Keratinocyte (primary cell): ENCODE measurements around the gene ZNF598.

Experiments
- EZH2 ChIP-seq: IDR thresholded peaks from one replicate; pipeline ENCODE4 v1.6.1; 2012; ENCODE audit warnings: inconsistent platforms, mild to moderate bottlenecking, low read length, moderate library complexity
- TF ChIP-seq, protein P1 (sequence below), 3 experiments: IDR thresholded peaks in 1 of 3; conservative IDR thresholded peaks in 1 of 3; optimal IDR thresholded peaks in 1 of 3; 2 replicates in 2 of 3; 3 replicates in 1 of 3; pipeline versions ENCODE3 to v1.5.1; 2011; ENCODE audit warnings: low read length in 3 of 3, mild to moderate bottlenecking in 3 of 3, moderate library complexity in 2 of 3, control low read depth in 1 of 3, inconsistent platforms in 1 of 3; ENCODE audit not compliant: insufficient read depth in 2 of 3; ENCODE audit errors: extremely low read depth in 1 of 3

GRCh38 chr16:1999866-2000514 lies 9.6 kb downstream of the ZNF598 start:
- TF ChIP-seq, protein P1, sequence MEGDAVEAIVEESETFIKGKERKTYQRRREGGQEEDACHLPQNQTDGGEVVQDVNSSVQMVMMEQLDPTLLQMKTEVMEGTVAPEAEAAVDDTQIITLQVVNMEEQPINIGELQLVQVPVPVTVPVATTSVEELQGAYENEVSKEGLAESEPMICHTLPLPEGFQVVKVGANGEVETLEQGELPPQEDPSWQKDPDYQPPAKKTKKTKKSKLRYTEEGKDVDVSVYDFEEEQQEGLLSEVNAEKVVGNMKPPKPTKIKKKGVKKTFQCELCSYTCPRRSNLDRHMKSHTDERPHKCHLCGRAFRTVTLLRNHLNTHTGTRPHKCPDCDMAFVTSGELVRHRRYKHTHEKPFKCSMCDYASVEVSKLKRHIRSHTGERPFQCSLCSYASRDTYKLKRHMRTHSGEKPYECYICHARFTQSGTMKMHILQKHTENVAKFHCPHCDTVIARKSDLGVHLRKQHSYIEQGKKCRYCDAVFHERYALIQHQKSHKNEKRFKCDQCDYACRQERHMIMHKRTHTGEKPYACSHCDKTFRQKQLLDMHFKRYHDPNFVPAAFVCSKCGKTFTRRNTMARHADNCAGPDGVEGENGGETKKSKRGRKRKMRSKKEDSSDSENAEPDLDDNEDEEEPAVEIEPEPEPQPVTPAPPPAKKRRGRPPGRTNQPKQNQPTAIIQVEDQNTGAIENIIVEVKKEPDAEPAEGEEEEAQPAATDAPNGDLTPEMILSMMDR (optimal IDR thresholded peaks at IDR 0.05 in 1 of 3, IDR thresholded peaks at IDR 0.05 in 1 of 3, conservative IDR thresholded peaks at IDR 0.05 in 1 of 3; ENCODE audit: extremely low read depth in 1 of 3, insufficient read depth in 2 of 3, low read length in 3 of 3) = no peak
- no peak for TF ChIP-seq EZH2
